Fibroblast of skin of left quadriceps (primary cell): Measurements from ENCODE around the gene FRRS1.
"Not testable (repeated sequence)": the region's sequence is repeated elsewhere in the genome, so short reads cannot be mapped to it uniquely, and the experiment has no call there.

Experiments used
- DNase-seq, 2 experiments: peaks; one replicate each; pipeline ENCODE4 v3.0.0-alpha.2; 2013; ENCODE audit warnings: low read depth in 2 of 2

Gene FRRS1

GRCh38 chr1:99764909-99765308 is 1.5 kb downstream of the FRRS1 start:
- DNase-seq, result no peak

GRCh38 chr1:99764439-99764838 is 2.0 kb downstream of the FRRS1 start:
- no peak for DNase-seq

GRCh38 chr1:99763956-99764355 is 2.5 kb downstream of the FRRS1 start:
- no peak for DNase-seq

GRCh38 chr1:99761774-99762173 is 4.7 kb downstream of the FRRS1 start:
- DNase-seq, result no peak

- DNase-seq, result no peak
Observed at GRCh38 chr1:99759518-99760160, 6.8 kb downstream of the FRRS1 start.

- DNase-seq, result not testable (repeated sequence)
Observed at GRCh38 chr1:99758686-99759517, 7.5 kb downstream of the FRRS1 start.

GRCh38 chr1:99758073-99758511 is 8.3 kb downstream of the FRRS1 start:
- no peak for DNase-seq

GRCh38 chr1:99756598-99756997 is 9.8 kb downstream of the FRRS1 start:
- DNase-seq, result no peak

- DNase-seq, result no peak
Observed at GRCh38 chr1:99755664-99756063, 10.8 kb downstream of the FRRS1 start.

GRCh38 chr1:99754697-99755096 is 11.7 kb downstream of the FRRS1 start:
- DNase-seq, result no peak

GRCh38 chr1:99754055-99754626 is 12.3 kb downstream of the FRRS1 start:
- DNase-seq, result no peak

- no peak for DNase-seq
Observed at GRCh38 chr1:99751877-99752504, 14.4 kb downstream of the FRRS1 start.

- DNase-seq, result no peak
Observed at GRCh38 chr1:99749504-99750347, 16.7 kb downstream of the FRRS1 start.

GRCh38 chr1:99748419-99748818 is 18.0 kb downstream of the FRRS1 start:
- DNase-seq, result no peak

- DNase-seq, result no peak
Observed at GRCh38 chr1:99745684-99746083, 20.8 kb downstream of the FRRS1 start.

- DNase-seq, result no peak
Observed at GRCh38 chr1:99745061-99745460, 21.4 kb downstream of the FRRS1 start.

- DNase-seq, result no peak
Observed at GRCh38 chr1:99740141-99740540, 26.3 kb downstream of the FRRS1 start.

GRCh38 chr1:99738858-99739465 is 27.5 kb downstream of the FRRS1 start:
- DNase-seq, result no peak

GRCh38 chr1:99737016-99737415 is 29.4 kb downstream of the FRRS1 start:
- DNase-seq, result peak; percentile 40

- no peak for DNase-seq
Observed at GRCh38 chr1:99735852-99736251, 30.6 kb downstream of the FRRS1 start.

GRCh38 chr1:99731384-99731783 is 35.1 kb downstream of the FRRS1 start:
- peak; percentile 74 to 78 for DNase-seq
